Thyroid gland (tissue), 4 donors: ENCODE data around the gene CARD14. TPM values are rescaled to one million over a fixed set of nuclear protein-coding genes. Genes with fewer than 3 reads are reported as not detected.

Experiments used
- DNase-seq, 2 donors: peaks; one replicate each; pipeline ENCODE4 v3.0.0-alpha.2; 2019
- H3K27ac ChIP-seq, 3 donors: fragments of 200-600 bp; sonication (generic); 1 replicate in 2 of 3; 2 replicates in 1 of 3; pipeline ENCODE4 v1.5.1; 2016 to 2019; ENCODE audit warnings: mild to moderate bottlenecking in 1 of 3, moderate library complexity in 1 of 3
- H3K27me3 ChIP-seq: fragments of 200-600 bp; sonication (generic); one replicate; pipeline ENCODE4 v1.5.1; 2019
- H3K36me3 ChIP-seq, 2 donors: fragments of 200-600 bp; sonication (generic); one replicate each; pipeline ENCODE4 v1.5.1; 2016 to 2019
- H3K4me1 ChIP-seq, 2 donors: fragments of 200-600 bp; sonication (generic); one replicate each; pipeline ENCODE4 v1.5.1; 2017 to 2019
- H3K4me3 ChIP-seq, 3 donors: fragments of 200-600 bp; sonication (generic); replicated peaks in 1 of 3; 1 replicate in 2 of 3; 2 replicates in 1 of 3; pipeline ENCODE4 v1.5.1; 2016; ENCODE audit warnings: mild to moderate bottlenecking in 1 of 3
- H3K9me3 ChIP-seq: fragments of 200-600 bp; sonication (generic); one replicate; pipeline ENCODE4 v1.5.1; 2017
- POLR2A ChIP-seq, 2 donors: fragments of 450-650 bp; IDR thresholded peaks; one replicate each; pipeline ENCODE4 v1.6.1; 2017; ENCODE audit warnings: antibody characterized with exemption in 2 of 2, mild to moderate bottlenecking in 2 of 2, moderate library complexity in 1 of 2
- WGBS, 2 donors: methylation state at CpG; one replicate each; pipeline ENCODE4 v1.1.5; 2017; 5-methylcytosine and 5-hydroxymethylcytosine counted together
- intact Hi-C: fragments of 100-400 bp; cut with DNase I; formaldehyde crosslinking; loops from one replicate; pipeline ENCODE4 v1.15.1; 2023
- total RNA-seq, 4 donors: library from RNA; depleted of rRNA; stranded (reverse); fragments of >200 nt; gene quantifications; one replicate each; pipeline ENCODE4 v1.2.3, GENCODE V29; 2016
- TF ChIP-seq, protein P1 (sequence below), 6 experiments: fragments of 200-600 bp in 3 of 6; fragments of 450-650 bp in 3 of 6; sonication (generic) in 3 of 6; IDR thresholded peaks; one replicate each; pipeline ENCODE4 v1.5.1; 2016 to 2019; ENCODE audit warnings: antibody characterized with exemption in 6 of 6, mild to moderate bottlenecking in 2 of 6, inconsistent platforms in 1 of 6, moderate library complexity in 1 of 6

Gene CARD14
- total RNA-seq, 4 donors from 2014 or later: 0.34 to 3.9 TPM; not detected in 2

DNA sequence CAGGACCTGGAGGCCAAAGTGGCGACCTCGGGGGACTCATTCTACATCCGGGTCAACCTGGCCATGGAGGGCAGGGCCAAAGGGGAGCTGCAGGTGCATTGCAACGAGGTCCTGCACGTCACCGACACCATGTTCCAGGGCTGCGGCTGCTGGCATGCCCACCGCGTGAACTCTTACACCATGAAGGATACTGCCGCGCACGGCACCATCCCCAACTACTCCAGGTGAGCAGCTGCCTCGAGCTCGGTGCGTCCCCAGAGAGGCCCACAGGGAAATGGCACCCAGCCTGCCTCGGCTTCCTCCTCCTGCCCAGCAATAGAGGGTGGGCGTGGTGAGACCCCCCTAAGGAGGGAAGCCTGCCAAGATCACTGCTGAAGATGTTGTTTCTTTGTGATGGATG is 32.4 kb downstream of the CARD14 start:
- H3K4me1 ChIP-seq: no peaks in the 10 kb centered on the region
- no peaks in the 10 kb centered on the region for H3K27me3 ChIP-seq
- intact Hi-C loops: no loop called here
- H3K4me3 ChIP-seq: no peak overlapping the region
- TF ChIP-seq, protein P1, sequence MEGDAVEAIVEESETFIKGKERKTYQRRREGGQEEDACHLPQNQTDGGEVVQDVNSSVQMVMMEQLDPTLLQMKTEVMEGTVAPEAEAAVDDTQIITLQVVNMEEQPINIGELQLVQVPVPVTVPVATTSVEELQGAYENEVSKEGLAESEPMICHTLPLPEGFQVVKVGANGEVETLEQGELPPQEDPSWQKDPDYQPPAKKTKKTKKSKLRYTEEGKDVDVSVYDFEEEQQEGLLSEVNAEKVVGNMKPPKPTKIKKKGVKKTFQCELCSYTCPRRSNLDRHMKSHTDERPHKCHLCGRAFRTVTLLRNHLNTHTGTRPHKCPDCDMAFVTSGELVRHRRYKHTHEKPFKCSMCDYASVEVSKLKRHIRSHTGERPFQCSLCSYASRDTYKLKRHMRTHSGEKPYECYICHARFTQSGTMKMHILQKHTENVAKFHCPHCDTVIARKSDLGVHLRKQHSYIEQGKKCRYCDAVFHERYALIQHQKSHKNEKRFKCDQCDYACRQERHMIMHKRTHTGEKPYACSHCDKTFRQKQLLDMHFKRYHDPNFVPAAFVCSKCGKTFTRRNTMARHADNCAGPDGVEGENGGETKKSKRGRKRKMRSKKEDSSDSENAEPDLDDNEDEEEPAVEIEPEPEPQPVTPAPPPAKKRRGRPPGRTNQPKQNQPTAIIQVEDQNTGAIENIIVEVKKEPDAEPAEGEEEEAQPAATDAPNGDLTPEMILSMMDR (IDR thresholded peaks at IDR 0.05): no peak
- TF ChIP-seq POLR2A (IDR thresholded peaks at IDR 0.05): no peak
- H3K9me3 ChIP-seq: no peaks in the 10 kb centered on the region
- WGBS, 2 donors: 85 to 93% methylated on average over 8 to 17 of the region's 17 CpGs
- H3K36me3 ChIP-seq: no peaks in the 10 kb centered on the region
- H3K27ac ChIP-seq: no peak overlapping the region
- no peak for DNase-seq

DNA sequence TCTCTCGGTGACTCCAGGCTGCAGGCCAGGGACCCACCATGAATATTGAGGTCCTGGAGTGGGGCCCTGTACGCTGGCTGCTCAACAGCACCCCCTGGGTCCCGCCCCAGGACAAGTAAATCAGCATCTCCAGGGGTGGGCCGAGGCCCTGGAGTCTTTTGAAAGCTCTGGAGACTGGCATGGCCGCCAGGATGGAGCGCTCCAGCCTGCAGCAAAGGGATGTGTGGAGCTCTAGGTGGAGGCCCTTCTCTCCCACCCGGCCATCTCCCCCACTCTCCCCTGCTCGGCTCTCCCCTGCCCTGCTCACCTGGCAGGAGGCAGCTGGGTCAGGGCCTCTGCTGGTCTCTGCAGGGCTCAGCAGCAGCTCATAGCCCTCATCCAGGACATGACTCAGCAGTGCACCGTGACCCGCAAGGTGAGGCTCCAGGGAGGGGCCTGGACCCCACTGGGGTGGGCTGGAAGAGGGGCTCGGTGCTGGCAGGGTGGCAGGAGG is 33.7 kb downstream of the CARD14 start:
- no peaks in the 10 kb centered on the region for H3K4me1 ChIP-seq
- no peaks in the 10 kb centered on the region for H3K9me3 ChIP-seq
- TF ChIP-seq POLR2A (IDR thresholded peaks at IDR 0.05): no peak
- TF ChIP-seq, protein P1 (IDR thresholded peaks at IDR 0.05): no peak
- DNase-seq: no peak
- H3K4me3 ChIP-seq: no peak overlapping the region
- no peak overlapping the region for H3K27ac ChIP-seq
- 81 to 100% methylated on average over 4 to 10 of the region's 11 CpGs for WGBS, 2 donors
- intact Hi-C loops: no loop called here
- H3K27me3 ChIP-seq: no peaks in the 10 kb centered on the region
- H3K36me3 ChIP-seq: no peaks in the 10 kb centered on the region

DNA sequence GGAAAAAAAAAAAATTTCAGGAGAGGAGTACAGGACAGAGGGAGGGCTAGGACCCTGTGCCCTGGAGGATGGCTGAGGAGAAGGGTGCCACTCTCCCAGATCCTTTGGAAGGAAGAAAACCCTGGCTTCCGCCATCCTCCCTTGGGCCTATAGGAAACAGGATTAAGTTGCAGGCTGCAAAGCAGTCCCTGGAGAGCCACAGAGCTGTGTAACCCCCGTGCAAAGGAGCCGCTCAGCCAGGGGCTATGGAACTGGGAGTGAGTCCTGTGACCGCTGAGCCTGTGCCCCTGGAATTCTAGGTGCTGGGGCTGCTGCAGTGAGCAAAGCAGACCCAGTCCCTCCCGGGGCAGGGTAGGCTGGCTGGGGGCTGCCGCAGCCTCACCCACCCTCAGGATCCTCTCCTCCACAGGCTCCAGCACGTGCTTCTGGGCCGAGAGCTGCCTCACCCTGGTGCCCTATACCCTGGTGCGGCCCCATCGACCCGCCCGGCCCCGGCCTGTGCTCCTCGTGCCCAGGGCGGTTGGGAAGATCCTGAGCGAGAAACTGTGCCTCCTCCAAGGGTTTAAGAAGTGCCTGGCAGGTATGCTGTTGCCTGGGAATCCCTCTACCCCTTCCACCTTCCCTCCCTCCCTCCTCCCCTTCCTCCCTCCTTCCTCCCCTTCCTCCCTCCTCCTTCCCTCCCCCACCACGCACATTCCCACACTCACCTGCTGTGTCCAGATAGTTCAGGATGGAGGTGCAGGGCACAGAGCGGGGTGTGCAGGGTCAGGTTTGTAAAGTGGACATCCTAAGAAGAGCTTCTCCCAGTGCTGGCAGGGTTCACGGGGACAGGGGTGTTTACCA is 35.0 kb downstream of the CARD14 start:
- Histone ChIP-seq H3K4me3 (no peak overlapping the region), H3K36me3 (peaks cover 0 to 4% of the 10 kb centered on the region in 2 donors), H3K27me3 (no peaks in the 10 kb centered on the region), H3K9me3 (no peaks in the 10 kb centered on the region), H3K4me1 (no peaks in the 10 kb centered on the region), H3K27ac (no peak overlapping the region)
- intact Hi-C loops: no loop called here
- TF ChIP-seq POLR2A (IDR thresholded peaks at IDR 0.05): no peak
- DNase-seq: no peak
- 59 to 67% methylated on average over 16 to 19 of the region's 19 CpGs for WGBS, 2 donors

DNA sequence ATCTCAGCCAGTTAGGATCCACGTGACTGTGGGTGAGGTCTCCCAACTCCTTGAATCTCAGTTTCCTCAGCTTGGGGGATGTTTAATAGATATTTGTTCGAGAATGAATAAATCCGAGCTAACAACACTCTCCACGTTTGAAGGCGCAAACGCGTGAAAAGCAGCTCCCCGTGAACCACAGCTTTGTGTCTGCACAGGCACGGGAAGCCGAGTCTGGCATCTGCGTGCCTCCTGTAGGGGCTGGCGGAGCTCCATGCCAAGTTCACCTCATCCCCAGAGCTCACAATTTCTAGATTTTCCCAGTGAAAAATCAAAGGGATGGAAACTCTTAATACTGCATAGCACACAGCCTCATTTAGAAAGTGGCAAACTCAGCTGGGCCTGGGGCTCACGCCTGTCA is 36.0 kb downstream of the CARD14 start:
- intact Hi-C loops: no loop called here
- Histone ChIP-seq H3K4me3 (no peak overlapping the region), H3K9me3 (no peaks in the 10 kb centered on the region), H3K4me1 (no peaks in the 10 kb centered on the region), H3K36me3 (peaks cover 4 to 14% of the 10 kb centered on the region in 2 donors), H3K27ac (no peak overlapping the region), H3K27me3 (no peaks in the 10 kb centered on the region)
- WGBS, 2 donors: 91 to 94% methylated on average over 13 of the region's 13 CpGs
- TF ChIP-seq POLR2A (IDR thresholded peaks at IDR 0.05): no peak
- TF ChIP-seq, protein P1 (IDR thresholded peaks at IDR 0.05): no peak
- DNase-seq: no peak

DNA sequence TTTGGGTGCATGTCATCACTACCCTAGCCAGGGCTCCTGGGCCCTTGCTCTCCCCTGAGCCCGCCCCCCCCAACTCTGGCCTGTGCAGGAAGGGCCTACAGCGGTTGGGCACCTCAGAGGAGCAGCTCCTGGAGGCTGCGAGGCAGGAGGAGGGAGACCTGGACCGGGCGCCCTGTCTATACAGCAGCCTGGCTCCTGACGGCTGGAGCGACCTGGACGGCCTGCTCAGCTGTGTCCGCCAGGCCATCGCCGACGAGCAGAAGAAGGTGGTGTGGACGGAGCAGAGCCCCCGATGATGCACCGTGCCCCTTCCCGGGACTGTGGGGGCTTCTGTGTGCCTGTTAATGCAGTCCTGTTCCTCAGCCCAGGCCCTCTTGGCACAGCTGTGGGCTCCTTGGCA is 38.2 kb downstream of the CARD14 start:
- Histone ChIP-seq H3K9me3 (no peaks in the 10 kb centered on the region), H3K27ac (no peak overlapping the region), H3K4me1 (no peaks in the 10 kb centered on the region), H3K36me3 (peaks cover 21 to 27% of the 10 kb centered on the region in 2 donors), H3K4me3 (no peak overlapping the region), H3K27me3 (no peaks in the 10 kb centered on the region)
- TF ChIP-seq, protein P1 (IDR thresholded peaks at IDR 0.05): no peak
- 96 to 100% methylated on average over 8 to 15 of the region's 16 CpGs for WGBS, 2 donors
- intact Hi-C loops: no loop called here
- DNase-seq: no peak
